HG02623 (cell line): ENCODE results near the gene NEU4.
"Not testable (repeated sequence)": the region's sequence is repeated elsewhere in the genome, so short reads cannot be mapped to it uniquely, and the experiment has no call there.

Experiments used
- ATAC-seq: cut with Tn5 transposase; IDR thresholded peaks from one replicate; pipeline ENCODE4 v1.9.1; 2021; ENCODE audit warnings: moderate library complexity; ENCODE audit not compliant: unreplicated experiment

Gene NEU4

DNA sequence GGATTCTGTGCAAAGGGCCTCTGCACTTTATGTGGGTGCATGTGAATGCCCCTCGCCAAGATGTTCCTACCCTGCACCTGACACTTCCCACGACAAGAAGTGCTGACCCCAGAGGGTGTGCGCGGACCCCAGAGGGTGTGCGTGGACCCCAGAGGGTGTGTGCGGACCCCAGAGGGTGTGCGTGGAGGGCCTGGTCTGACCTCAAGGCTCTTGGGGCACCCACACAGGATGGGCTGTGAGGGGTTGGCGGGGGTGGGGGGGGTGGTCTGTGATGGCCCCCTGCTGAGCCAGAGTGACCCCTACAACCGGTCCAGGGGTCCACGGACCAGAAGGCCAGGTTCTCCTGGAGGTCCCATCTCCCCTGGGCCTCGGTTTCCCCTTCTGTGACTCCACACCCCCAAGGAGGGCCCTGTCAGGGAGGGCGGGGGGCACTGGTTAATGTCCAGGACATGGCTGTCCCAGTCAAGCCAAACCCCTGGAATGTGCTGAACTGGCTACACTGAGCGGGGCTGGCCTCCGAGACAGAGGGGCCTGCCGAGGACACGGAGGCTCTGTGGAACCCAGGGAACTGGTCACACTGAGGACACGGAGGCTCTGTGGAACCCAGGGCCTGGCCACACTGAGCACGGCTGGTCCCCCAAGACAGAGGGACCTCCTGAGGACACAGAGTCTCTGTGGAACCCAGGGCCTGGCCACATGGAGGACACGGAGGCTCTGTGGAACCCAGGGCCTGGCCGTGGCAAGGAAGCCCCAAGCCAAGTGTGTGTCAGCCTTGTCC is 3.1 kb downstream of the NEU4 start:
- ATAC-seq = no peak

DNA sequence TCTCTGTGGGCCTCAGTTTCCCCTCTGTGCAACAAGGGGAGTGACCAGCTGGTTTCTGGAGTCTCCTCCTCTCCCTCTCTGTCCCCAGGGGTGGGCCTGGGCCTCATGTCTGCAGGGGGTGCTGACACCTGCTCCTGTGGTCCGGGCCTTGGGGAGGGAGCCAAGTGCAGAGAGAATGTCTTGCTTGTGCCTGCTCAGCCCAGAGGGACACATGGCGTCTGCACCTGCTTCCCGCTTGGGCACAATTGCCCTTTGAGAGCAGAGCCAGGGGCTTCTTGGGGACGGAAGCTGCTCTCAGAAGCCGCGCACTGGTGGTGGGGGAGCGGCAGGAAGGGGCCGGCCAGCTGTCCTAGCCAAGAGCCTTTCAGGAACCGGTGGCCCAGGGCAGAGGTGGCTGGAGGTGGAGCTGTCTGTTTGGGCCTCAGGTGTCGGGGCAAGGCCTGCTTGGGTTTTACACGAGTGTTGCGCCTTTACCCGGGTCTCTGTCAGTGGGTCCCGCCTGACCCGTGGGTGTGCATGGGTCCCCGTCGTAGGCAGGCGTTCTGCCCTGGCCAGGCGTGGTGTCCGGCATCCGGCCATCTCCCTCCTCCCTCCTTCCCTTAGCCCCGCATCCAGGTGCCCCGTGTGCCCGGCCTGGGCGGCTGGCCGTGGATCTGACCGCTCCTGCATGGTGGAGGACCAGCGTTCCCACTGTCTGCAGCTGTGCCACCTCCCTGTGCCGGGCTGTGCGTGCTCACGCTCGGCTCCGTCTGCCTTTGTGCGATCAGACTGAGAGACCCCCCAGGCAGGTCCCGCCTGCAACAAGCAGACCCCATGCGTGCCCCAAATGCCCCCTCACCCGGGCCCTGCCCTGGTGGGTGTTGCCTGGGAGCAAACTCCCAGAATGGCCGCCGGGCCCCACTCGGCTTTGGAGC is 4.0 kb downstream of the NEU4 start:
- ATAC-seq = no peak

DNA sequence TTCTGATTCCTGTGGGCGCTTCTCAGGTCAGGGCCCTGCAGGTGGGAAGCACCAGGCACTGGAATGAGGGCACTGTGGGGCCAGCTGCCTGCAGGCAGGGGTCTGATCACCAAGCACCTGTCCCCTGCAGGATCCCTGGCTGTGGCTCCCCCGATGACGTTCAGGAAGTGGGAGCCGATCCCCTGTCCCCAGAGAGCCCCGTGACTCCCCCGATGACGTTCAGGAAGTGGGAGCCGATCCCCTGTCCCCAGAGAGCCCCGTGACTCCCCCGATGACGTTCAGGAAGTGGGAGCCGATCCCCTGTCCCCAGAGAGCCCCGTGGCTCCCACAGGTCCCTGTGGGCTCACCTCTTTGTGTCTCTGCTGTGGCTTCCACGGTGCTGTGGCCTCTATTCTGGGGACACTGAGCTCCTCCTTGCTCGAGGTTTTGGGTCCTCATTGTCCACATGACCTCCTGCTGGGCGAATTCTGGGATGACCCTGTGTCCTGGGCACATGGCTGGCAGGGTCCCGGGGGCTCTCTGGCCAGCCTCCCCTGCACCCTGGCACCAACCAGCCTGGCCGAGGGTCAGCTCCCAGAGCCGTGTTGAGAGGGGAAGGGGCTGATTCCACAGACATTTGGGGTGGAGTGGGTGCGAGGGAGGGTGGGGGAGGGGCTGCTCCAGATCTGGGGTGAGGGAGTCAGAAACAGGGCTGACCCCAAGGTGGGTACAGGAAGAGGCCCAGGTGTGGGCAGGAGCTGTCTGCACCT is 4.8 kb downstream of the NEU4 start:
- no peak for ATAC-seq

DNA sequence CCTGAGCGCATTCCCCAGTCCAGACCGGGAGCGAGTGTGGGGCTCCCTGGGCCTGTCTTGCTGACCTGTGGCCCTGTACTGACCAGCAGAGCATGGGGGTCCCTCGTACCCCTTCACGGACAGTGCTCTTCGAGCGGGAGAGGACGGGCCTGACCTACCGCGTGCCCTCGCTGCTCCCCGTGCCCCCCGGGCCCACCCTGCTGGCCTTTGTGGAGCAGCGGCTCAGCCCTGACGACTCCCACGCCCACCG is 5.3 kb downstream of the NEU4 start:
- no peak for ATAC-seq

DNA sequence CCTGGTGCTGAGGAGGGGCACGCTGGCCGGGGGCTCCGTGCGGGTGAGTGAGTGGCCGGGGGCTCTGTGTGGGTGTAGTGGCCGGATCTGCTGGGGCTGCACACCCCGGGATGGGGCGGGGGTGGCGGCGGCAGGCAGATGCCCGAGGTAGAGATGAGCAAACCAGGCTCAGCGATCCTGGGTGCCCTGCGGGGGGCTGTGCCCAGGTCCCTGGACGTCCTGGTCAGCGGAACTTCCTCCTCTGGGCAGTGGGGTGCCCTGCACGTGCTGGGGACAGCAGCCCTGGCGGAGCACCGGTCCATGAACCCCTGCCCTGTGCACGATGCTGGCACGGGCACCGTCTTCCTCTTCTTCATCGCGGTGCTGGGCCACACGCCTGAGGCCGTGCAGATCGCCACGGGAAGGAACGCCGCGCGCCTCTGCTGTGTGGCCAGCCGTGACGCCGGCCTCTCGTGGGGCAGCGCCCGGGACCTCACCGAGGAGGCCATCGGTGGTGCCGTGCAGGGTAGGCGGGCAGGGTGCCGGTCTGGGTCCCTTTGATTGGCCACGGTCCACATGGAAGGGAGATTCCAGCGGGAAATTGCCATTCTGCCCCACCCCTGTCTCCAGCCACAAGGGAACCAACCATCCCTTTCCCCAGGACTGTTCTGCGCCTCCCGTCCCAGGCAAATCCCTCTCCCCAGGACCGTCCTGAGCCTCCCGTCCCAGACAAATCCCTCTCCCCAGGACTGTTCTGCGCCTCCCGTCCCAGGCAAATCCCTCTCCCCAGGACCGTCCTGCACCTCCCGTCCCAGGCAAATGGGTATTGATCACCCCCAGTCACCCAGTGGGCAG is 5.9 kb downstream of the NEU4 start:
- no peak for ATAC-seq

DNA sequence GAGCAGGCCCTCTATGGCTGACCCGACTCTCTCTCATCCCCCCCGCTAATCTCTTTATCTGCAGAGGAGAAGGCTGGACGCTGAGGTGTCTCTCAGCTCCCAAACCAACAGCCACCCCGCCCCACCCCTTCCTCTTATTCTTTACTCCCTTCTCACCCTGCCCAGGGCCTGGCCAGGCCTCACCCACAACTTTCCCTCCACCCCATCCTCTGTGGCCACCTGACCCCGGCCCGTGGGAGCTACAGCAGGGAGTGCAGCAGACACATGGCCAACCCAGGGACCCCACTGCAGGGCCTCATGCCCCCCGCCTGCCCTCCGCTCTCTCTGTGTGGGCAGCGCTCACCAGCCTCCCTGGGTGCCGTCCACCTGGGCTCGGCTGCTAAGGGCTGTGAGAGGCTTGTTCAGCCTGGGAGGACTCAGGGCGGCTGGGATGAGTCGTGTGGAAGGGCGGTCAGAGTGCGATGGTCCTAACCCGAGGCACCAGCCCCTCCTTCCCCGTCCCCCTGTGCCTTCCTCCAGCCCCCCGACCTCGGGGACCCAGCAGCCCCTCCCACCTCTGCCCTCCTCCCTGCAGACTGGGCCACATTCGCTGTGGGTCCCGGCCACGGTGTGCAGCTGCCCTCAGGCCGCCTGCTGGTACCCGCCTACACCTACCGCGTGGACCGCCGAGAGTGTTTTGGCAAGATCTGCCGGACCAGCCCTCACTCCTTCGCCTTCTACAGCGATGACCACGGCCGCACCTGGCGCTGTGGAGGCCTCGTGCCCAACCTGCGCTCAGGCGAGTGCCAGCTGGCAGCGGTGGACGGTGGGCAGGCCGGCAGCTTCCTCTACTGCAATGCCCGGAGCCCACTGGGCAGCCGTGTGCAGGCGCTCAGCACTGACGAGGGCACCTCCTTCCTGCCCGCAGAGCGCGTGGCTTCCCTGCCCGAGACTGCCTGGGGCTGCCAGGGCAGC is 6.8 kb downstream of the NEU4 start:
- ATAC-seq = no peak

DNA sequence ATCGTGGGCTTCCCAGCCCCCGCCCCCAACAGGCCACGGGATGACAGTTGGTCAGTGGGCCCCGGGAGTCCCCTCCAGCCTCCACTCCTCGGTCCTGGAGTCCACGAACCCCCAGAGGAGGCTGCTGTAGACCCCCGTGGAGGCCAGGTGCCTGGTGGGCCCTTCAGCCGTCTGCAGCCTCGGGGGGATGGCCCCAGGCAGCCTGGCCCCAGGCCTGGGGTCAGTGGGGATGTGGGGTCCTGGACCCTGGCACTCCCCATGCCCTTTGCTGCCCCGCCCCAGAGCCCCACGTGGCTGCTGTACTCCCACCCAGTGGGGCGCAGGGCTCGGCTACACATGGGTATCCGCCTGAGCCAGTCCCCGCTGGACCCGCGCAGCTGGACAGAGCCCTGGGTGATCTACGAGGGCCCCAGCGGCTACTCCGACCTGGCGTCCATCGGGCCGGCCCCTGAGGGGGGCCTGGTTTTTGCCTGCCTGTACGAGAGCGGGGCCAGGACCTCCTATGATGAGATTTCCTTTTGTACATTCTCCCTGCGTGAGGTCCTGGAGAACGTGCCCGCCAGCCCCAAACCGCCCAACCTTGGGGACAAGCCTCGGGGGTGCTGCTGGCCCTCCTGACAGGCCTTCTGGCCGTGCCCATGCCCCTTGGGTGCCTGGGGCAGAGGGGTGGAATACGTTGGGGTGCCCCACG is 7.6 kb downstream of the NEU4 start:
- ATAC-seq = no peak

DNA sequence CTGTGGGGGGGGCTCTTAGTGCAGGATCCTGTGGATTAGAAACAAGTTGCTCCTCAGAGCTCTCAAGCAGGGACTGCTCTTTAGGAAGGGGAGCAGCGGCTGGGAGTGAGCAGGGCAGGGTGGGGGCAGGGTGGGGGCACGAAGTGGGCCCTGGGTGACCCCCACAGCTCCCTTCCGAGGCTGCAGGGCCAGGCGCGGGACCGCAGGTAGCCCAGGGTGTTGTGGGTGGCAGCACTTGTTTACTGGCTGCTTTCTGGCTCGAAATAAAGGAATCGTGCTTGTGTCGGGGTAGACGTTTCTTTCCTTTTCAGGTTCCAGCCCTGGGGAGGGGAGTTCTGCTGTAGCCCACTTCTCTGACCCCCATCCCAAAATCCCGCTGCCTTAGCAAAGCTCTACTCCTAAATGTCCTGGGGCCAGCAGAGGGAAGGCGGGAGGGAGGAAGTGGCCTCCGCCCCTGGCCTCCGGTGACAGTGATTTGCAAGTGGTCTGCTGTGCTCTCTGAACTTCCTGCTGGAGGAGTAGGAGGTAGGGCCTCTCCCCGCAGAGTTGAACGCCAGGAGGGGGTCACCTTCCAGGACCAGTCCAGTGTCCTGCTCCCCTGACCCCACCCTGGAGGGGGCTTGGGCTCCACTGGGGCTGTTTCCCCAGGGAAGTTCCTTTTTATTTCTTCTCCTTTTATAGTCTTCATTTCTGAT is 8.3 kb downstream of the NEU4 start:
- no peak for ATAC-seq

DNA sequence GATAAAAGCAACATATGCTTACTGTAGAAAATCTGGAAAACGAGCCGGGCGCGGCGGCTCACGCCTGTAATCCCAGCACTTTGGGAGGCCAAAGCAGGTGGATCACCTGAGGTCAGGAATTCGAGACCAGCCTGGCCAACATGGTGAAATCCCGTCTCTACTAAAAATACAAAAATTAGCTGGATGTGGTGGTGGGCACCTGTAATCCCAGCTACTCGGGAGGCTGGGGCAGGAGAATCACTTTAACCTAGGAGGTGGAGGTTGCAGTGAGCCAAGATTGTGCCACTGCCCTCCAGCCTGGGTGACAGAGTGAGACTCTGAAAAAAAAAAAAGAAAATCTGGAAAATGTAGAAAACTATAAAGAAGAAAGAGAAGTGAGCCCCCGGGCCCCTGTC is 8.8 kb downstream of the NEU4 start:
- not testable (repeated sequence) for ATAC-seq

DNA sequence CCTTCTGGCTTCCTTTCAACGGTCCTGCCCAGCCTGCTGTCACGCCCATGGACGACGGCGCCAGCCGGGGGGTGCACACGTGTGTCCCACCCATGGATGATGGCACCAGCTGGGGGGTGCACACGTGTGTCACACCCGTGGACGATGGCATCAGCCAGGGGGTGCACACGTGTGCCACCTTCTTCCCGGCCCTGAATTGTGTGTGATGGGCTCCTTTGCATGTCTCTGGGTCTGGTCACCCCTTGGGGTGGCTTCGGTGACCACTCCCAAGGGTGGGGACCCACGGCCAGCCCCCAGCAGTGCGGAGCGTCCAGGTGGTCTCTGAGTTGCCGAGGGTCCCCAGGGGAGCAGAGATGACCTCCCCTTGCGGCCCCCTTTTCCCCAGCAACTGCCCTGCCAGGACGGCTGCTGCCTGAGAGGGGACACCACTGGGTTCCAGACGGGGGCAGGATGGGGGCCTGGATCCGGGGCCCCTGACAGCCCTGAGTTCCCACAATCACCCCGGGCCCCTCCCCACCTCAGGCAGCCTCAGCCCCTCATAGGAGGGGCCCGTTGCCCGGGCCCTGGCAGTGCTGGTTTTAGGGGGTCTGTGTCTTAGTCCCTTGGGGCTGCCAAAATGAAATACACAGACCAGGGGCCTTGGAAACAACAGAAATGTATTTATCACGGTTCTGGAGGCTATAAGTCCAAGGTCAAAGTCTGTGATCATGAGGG is 9.4 kb downstream of the NEU4 start:
- ATAC-seq = no peak

DNA sequence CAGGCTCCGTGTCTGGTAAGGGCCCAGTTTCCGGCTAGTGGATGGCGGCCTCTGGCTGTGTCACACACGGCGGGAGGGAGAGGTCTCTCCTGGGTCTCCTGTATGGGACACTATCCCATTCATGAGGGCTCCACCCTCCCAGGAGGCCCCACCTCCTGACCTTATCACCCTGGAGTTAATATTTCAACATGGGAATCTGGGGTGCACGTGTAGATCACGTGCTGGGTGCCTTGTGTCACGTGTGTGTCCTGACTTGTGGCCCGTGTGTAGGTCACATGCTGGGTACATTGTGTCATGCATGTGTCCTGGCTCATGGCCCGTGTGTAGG is 9.9 kb downstream of the NEU4 start:
- no peak for ATAC-seq

DNA sequence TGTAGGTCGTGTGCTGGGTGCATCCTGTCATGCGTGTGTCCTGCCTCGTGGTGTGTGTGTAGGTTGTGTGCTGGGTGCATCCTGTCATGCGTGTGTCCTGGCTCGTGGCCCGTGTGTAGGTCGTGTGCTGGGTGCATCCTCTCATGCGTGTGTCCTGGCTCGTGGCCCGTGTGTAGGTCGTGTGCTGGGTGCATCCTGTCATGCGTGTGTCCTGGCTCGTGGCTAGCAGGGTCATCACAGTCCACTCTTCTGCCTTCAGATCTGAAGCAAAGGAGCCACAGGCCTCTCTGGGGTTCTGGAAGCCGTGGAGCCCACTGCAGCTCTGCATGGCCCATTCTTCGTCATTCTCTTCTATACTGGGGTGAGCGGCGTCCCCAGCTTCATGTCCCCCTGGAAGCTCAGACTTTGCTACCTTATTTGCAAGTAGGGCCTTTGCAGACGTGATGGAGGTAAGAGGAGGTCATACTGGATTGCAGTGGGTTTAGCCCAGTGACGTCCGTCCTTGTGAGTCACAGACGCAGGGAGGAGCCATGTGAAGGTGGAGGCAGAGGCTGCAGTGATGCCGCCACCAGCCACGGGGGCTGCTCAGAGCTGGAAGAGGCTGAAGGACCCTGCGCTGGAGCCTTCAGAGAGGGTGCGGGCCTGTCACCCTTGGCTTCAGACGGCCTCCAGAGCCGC is 11.1 kb downstream of the NEU4 start:
- not testable (repeated sequence) for ATAC-seq

DNA sequence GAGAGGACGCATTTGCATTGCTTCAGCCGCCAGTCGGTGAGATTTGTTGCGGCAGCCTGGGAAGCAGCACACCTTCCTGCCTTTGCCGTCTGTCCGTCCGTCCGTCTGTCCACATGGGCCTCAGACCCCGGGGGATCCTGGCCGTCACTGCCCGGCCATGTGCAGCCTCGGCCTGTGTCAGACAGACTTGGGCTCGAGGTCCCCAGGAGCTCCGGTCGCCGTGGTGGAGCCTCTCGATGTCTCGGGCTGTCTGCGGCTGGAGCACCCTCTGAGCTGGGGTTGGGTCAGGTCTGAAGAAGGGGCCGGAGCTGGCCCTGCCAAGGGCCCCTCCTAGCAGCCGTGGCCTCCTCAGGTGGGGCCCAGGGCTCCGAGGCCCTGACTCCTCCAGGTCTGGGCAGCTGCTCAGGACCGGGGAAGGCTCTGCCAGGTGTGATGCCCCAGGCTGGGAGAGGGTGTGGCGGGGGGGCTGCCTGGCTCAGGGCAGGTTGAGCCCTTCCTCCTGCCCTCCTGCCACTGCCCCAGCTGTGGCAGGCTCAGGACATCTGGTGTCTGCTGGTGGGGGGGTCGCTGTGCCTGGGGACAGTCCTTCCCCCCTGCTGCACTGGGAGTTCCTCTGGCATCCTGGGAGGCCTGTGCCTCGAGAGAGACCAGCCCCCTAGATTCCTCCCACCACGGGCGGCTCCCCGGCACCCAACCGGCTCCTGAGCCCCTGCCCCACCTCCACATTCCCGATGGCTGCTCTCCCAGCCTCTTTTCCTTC is 11.8 kb downstream of the NEU4 start:
- ATAC-seq = no peak

DNA sequence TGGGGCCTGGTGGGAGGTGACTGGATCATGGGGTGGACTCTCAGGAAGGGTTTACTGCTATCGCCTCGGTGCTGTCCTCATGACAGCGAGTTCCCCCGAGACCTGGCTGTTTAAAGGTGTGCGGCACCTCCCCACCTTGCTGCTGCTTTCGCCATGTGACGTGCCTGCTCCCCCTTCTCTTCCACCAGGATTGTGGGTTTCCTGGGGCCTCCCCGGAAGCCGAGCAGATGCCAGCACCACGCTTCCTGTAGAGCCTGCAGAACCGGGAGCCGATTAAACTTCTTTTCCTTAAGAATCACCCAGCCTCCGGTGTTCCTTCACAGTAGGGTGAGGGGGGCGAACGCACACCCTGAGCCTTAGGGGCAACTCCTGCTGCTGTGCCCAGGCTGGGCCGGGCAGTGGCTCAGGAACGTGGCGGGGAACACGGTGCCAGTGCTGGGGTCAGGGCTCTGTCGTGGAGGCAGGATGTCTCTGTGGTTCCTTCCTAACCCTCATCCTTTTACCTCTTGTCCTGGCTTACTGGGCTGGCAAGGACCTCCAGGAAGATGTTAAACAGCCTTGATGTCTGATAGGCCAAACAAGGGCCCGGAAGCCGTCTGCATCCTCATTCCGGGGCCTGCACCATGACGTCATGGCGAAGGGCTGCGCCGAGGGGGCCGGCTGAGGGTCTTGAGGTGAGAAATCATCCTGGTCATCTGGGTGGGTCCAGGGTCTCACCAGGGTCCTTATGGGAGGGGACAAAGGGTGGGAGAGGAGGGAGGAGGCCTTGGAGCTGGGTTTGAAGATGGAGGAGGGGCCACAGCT is 12.7 kb downstream of the NEU4 start:
- no peak for ATAC-seq

DNA sequence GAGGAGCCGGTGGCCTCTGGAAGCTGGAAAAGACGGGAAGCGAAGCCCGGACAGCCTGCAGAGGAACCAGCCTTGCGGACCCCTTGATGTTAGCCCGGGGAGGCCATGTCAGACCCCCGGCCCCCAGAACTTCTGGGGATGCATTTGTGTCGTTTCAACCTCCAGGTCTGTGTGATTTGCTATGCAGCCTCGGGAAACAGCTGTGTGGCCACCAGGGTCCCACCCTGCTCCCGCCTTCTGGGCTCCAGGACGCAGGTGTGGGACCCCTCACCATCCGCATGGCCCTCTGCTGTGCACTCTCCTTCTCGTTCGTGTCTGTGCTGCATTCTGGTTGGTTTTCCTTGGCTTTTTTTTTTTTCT is 13.3 kb downstream of the NEU4 start:
- no peak for ATAC-seq
